ENCODE measurements around the gene BACH2. TPM values are rescaled to one million over a fixed set of nuclear protein-coding genes. Genes with fewer than 3 reads are reported as not detected.

BACH2 gene
- total and polyA plus RNA-seq, 2 experiments from 2014 or later, result 1.6 to 5.7 TPM

DNA sequence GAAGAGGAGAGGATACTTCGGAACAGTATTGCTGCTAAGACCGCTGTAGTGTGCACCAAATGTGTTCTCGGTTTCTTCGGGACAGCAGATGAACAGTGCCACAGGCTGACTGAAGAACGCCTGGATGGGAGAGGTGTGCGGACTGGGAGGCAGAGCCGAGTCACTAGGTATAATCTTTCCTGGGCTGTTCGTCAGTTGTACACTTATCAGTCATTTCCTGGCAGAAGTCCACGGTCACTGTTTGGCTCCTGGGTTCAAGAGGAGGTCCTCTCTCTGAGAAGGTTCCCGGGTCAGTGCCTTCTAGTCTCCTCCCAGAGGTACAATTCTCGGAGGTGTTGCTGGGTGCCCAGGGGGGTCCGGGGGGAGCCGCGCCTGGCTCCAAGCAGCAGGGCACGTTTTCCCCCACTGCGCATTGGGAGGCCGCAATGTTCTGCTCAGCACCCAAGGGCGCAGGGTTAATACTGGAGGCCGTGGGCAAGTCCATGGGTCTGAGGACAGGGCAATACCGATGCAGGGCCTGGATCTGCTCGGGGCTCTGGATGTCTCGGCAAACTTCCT lies 364.3 kb downstream of the BACH2 start (continued):
- TF ChIP-seq CTCF (conservative IDR thresholded peaks at IDR 0.05; ENCODE audit: low read depth in 2 of 2), result no peak
- TF ChIP-seq JUNB (IDR thresholded peaks at IDR 0.05; ENCODE audit: unreplicated experiment), result no peak
- TF ChIP-seq ZNF462 (CRISPR knock-in tag; IDR thresholded peaks at IDR 0.05), result no peak
- TF ChIP-seq EZH2phosphoT487 (IDR thresholded peaks at IDR 0.05; ENCODE audit: unreplicated experiment), result no peak
- no peak for TF ChIP-seq NANOG (IDR thresholded peaks at IDR 0.05; ENCODE audit: borderline replicate concordance)
- TF ChIP-seq EZH2 (IDR thresholded peaks at IDR 0.05; ENCODE audit: low read depth, unreplicated experiment), result no peak

DNA sequence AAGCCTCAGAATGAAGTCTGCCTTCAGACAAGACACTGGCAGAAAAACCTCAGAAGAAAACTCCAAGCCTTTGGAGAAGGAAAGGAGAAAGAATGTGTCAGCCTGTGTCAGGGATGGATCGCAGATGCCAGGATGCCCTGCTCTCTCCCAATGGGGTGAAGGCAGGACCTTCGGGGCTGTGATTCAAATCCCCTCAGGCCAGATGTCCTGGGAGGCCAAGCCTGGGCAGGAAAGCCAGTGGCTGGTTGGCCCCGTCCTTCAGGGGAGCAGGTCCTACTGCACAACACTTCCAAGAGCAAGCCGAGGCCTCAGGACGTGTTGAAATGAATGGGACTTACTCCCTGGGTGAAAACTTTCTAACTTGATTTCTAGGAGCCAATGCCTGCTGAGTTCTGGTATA lies 365.9 kb downstream of the BACH2 start:
- Mint-ChIP-seq H3K36me3 (ENCODE audit: low read depth) (no peaks in the 10 kb centered on the region), H3K27ac (no peak overlapping the region), H3K4me3 (no peak overlapping the region), H3K9me3 (no peaks in the 10 kb centered on the region), H3K27me3 (ENCODE audit: insufficient read depth, low read depth, poor library complexity) (peaks cover 5% of the 10 kb centered on the region), H3K4me1 (peaks cover 8% of the 10 kb centered on the region)
- H3K36me3 ChIP-seq (ENCODE audit: insufficient read depth), result no peaks in the 10 kb centered on the region
- no peak for DNase-seq (ENCODE audit: low spot score)
- H3K4me2 ChIP-seq, result no peak overlapping the region
- H2AFZ ChIP-seq, result no peak overlapping the region
- no peaks in the 10 kb centered on the region for H3K79me2 ChIP-seq (replicated peaks; ENCODE audit: insufficient read depth)
- 0 out of 2 replicates have a peak, but pooled peaks cover 5% of the 10 kb centered on the region for H3K4me1 ChIP-seq (ENCODE audit: insufficient read depth)
- no peaks in the 10 kb centered on the region for H4K20me1 ChIP-seq (replicated peaks; ENCODE audit: insufficient read depth)
- H3K27me3 ChIP-seq (ENCODE audit: insufficient read depth), result no peaks in the 10 kb centered on the region
- no peaks in the 10 kb centered on the region; the same call in 1 of the 2 replicates for H3F3A ChIP-seq (replicated peaks; ENCODE audit: low read depth)
- ATAC-seq, result no peak
- no peaks in the 10 kb centered on the region; the same call in 1 of the 2 replicates for H3K9me2 ChIP-seq (ENCODE audit: insufficient read depth)
- H3K4me3 ChIP-seq, result no peak overlapping the region
- H3K27ac ChIP-seq (ENCODE audit: low read depth), result no peak overlapping the region
- TF ChIP-seq REST (IDR thresholded peaks at IDR 0.05; ENCODE audit: unreplicated experiment) (no peak), STAT1 (IDR thresholded peaks at IDR 0.05; ENCODE audit: unreplicated experiment) (no peak), ZNF114 (CRISPR knock-in tag; IDR thresholded peaks at IDR 0.05) (no peak), ZNF331 (CRISPR knock-in tag; IDR thresholded peaks at IDR 0.05; ENCODE audit: low read depth) (no peak), EZH2phosphoT487 (IDR thresholded peaks at IDR 0.05; ENCODE audit: unreplicated experiment) (no peak)

Measured in GM23338 (cell line).